Loucy (cell line): ENCODE results near the gene SGF29.

Experiments used
- CTCF ChIP-seq: fragments of 200-600 bp; sonication (generic); conservative IDR thresholded peaks from 2 replicates; pipeline ENCODE4 v1.5.1; 2014; ENCODE audit warnings: mild to moderate bottlenecking, antibody characterized with exemption, low read length
- EZH2phosphoT487 ChIP-seq: fragments of 200-600 bp; IDR thresholded peaks from 2 replicates; pipeline ENCODE4 v1.6.1; 2018; ENCODE audit warnings: antibody characterized with exemption, mild to moderate bottlenecking, moderate library complexity, borderline replicate concordance

GRCh38 chr16:28546626-28547025 lies 7.1 kb upstream of the SGF29 start:
- no peak for TF ChIP-seq CTCF
- no peak for TF ChIP-seq EZH2phosphoT487
